Cardiac septum (tissue), 1 donor: ENCODE data around the gene MRPL53. TPM values are rescaled to one million over a fixed set of nuclear protein-coding genes. Genes with fewer than 3 reads are reported as not detected.
A peak's percentile ranks its signal among the peaks of the same experiment; 100 is the strongest.

Source experiments
- DNase-seq: peaks from one replicate; pipeline ENCODE4 v3.0.0-alpha.2; 2020; ENCODE audit warnings: low spot score
- intact Hi-C: fragments of 100-400 bp; cut with DNase I; formaldehyde crosslinking; loops from one replicate; pipeline ENCODE4 v1.14.0; 2022
- total RNA-seq: library from RNA; stranded (reverse); fragmentation: NEBNext Ultra II Directional; extraction: Animal tissue kit (Norgen Biotek cat#: 25700); gene quantifications from one replicate; pipeline ENCODE4 v1.2.1, GENCODE V29; 2021
- donor health status: DM: no; HTN: no; CAD: no.

MRPL53 gene
- total RNA-seq, 1 donor from 2014 or later: 134 TPM

DNA sequence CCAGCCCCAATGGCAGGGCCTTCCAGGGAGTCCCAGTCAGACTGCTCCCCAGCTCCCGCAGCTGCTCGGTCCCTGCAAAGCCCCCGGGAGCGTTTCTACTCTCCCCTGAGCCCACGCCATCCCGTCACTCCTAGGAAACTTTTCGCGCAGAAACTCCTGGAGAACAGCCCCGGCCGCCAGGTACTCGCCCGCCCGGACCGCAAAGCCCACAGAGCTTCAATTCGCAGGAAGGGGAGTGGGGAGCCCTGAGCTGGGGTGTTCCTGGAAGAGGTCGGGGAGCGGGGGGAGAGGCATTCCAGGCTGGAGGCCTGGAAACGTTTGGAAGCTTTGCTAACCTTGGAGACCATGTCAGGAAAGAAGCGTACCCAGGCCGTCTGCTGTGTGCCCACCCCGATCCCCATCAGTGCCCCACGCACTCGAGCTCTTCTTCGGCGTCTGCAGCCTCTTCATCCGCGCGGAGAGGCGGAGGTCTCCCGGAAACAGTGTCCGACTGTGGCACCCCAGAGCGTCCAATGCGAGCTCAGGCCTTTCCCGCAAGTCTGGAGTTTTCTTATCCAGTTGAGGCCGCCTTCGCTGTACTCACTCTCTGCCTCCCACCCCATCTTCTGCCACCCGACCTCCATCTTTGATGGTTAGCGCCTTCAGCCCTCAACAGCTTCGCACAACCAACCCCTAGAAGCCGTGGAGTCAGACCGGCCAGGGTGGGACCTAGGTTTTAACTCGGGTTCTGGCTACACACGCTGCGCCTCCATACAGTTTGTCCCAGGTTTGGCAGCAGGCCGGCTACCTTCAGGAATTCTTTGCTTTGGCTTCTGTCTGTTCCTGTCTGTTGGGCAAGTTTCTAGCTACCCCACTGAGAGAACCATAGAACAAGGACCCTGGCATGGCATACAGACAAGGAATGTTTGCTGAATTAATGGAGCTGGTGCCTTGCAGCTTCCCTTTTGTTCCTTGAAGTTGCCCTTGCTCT is 31.3 kb upstream of the MRPL53 start:
- intact Hi-C loops: loop anchor here (5.0 kb wide), 1 partner anchor 84 kb away; no protein-coding TSS in a partner anchor
- DNase-seq: no peak

DNA sequence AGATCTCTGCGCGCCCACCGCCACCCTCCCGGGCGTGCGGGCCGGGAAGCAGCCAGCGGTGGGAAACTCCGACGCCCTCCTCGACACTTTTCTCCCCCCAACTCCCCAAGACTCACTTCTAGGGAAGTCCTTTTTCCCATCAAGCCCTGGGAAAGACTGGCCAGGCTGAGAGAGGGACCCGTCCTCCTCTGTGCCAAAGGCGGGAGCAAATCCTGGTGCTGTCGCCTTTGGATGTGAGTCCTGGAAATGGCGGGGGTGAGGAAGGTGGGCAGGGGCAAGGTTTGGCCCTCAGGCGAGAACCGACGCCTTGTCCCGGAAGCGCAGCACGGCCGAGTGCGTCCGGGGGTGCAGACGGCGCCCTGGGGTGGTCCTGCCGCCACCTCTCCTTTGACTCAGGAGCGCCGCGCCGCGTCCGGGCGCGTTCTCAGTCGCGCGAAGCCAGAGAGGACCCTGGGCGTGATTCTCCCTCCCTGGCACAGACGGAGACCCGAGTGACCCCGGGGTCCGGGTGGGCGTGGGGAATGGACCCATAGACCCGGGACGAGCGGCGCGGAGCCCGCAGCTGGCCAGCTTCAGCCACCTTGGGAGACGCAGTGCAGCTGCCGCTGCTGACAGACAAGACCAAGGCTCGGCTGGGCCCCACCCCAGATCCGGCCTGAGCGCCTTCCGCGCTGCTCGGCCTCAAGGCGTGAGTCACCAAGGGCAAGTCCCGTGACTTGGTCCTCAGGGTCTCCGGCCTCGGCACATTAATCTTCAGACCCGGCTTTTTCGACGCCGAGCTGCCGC is 30.4 kb upstream of the MRPL53 start:
- intact Hi-C loops: loop anchor here (5.0 kb wide), 1 partner anchor 84 kb away; no protein-coding TSS in a partner anchor
- peak; percentile 93 for DNase-seq

- DNase-seq: no peak
- intact Hi-C loops: loop anchor here (5.0 kb wide), 1 partner anchor 85 kb away; no protein-coding TSS in a partner anchor
These were observed 29.8 kb upstream of the MRPL53 start for GRCh38 chr2:74502147-74502719.

DNA sequence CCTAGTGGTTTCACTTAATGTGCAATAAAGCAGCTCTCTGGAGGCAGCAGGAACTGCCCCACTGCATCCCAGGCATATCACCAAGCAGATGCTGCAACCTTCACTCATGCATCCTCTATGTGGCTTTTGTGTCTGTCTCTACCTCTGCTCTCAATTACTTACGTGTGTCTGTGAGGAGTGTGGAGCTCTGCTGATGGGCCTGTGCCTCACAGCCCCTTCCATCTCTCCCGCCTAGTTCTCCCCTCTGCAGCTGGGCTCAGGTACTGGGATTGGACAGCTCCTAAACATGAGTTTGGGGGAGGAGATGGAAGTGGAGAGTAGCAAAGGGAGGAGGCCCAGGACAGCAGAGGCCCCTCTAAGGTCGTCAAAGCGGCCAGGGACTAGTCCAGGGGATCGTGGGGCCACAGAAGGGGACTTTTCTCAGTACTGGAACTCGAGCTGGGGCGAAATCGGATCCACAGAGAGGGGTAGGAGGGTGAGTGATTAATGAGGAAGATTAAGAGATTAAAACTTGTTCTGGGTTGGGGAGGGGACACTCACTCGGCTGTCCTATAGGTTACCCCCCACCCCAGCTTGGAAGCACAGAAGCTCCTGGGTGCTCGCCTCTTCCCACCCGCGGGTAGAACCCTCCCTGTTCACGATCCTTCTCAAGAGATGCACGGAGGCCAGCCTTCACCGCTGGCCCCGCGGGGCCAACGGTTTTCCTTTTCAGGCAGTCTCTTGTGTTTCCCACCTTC is 29.0 kb upstream of the MRPL53 start:
- intact Hi-C loops: loop anchor here (5.0 kb wide), 1 partner anchor 86 kb away; no protein-coding TSS in a partner anchor
- no peak for DNase-seq

- intact Hi-C loops: loop anchor here (5.0 kb wide), 1 partner anchor 87 kb away; no protein-coding TSS in a partner anchor
- no peak for DNase-seq
These were observed 28.1 kb upstream of the MRPL53 start for GRCh38 chr2:74500578-74500946.

- intact Hi-C loops: loop anchor here (5.0 kb wide), 1 partner anchor 87 kb away; no protein-coding TSS in a partner anchor
- no peak for DNase-seq
These were observed 27.6 kb upstream of the MRPL53 start for GRCh38 chr2:74499940-74500577.

DNA sequence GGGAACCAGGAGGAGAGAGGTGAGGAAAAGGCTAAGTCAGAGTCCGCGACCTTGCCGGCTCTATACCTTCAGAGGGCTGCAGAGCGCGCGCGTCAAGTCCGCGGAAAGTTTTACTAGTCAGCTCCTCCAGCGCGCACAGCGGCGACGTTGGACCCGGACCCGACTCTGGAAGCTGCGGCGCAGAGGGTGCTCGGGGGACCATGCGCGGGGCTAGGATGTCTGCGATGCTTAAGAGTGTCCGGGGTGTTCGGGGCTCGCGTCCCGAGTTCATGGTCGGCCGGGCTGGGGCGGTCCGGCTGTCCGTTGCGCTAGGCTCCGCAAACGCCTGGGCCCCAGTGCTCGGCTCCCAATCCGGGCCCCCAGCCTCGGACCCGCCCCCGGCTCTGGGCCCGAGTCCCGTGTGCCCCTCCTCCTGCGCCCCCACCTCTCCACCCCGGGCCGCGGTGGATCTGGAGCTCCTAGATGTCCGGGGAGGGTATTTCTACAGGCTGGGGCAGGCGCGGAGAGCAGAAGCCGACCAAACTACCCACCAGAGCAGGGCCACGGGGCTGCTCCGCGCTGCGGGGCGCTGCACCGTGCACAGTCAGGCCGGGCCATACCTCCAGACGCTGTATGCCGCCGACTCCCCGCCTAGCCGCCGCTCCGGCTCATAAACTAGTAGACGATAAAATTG is 26.9 kb upstream of the MRPL53 start, which contains the start of gene LBX2:
TSS of gene LBX2 (minus strand) at position 337 of the 673 bp plus-strand sequence. CDS start at position 271, 66 bp downstream.
- no peak for DNase-seq
- intact Hi-C loops: no loop called here

DNA sequence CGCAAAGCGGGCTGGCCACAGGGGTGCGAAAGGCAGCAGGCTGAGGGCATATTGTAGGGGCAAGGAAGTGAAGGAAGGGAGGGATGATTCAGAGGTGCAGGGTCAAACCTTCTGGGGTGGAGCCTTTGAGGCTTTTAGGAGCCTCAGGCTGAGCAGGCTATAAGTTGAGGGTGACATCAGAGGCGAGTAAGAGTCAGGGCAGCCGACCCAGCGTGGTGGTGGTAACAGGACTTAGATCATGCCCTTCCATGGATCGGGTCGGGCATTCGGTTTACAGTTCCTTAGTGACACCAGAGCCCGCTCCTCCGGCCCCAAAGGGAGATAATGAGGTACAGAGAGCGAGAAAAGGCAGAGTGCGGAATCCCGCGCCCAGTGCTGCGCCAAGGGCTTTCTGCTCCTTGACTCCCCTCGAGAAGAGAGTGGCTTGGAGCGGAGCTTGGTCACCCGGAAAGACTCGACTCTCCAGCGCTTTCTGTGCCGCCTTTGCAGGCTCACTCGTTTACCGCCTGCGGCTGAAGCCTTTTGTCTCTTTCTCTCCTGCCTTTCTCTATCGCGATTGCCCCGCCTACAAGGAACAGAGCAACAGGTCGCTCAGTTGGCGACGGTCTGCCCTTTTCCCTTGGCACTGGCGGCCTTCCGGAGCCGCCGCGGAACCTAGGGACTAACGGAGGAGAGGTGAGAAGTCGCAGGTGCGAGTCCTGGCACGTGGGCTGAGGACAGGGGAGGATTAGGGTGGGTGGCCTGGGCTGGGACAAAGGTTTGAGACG is 26.2 kb upstream of the MRPL53 start:
- intact Hi-C loops: no loop called here
- DNase-seq: no peak

DNA sequence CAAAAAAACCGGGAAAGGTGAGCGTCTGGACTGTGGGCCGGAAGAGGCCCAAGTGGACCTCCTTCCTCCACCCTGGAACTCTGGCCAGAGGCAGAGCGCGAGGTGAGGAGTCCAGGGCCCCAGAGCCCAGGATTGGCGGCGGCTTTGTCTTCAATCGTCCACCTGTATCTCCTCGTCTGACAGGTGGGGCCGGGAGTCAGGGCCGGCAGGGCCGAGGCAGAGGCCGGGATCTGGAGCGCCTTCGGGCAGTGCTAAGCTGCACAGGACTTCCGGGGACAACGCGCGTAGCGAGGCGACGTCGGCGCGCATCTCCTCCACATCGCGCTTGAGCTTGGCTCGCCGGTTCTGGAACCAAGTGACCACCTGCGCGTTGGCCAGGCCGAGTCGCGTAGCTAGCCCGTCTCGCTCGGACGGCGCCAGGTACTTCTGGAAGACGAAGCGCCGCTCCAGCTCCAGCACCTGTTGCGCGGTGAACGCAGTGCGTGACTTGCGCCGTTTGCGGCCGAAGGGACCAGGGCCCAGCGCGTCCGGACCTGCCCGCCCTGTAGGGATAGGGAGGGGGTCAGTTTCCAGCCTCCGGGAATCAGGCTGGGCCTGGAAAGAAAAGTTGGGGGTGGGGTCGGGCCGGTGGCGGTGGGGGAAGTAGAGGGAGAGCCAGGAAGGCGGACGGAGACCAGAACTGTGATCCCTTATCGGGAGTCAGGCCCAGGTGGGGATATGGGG is 25.5 kb upstream of the MRPL53 start:
- intact Hi-C loops: no loop called here
- DNase-seq: no peak

GRCh38 chr2:74496997-74497776 is 24.7 kb upstream of the MRPL53 start:
- no peak for DNase-seq
- intact Hi-C loops: no loop called here

DNA sequence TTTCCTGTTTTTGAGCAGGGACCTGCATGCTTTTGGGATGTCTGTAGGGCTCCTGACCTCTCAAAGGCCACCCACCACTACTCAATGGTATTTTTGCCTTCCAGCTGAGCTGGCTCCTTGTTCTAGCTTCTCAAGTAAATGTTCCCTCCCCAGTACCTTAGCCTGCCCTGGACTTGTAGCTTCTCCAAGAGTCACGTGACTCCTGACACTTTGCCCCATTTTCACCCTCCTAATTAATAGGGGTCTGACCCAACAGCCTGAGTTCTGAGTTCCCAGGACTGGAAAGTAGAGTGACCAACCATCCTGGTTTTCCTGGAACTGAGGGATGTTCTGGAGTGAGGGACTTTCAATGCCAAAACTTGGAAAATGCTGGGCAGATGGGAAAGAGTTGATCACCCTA is 23.0 kb upstream of the MRPL53 start:
- no peak for DNase-seq

DNA sequence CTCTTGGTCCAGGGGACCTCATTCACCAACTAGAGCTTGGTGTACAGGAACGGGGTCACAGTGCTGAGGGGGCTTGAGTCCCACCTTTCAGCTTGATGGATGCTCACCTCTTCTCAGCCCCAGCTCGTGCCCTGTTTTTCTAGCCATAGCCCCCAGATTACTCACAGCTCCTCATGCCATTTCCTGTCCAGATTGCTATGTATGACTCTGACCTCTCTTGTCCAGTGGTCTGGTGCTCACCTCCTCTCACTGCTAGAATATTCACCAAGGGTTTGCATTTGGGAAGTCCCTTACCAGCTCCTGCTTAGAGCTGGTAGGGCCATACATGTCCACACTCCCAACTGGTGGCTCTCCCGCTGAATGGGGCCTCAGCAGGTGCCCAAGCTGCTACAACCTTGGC is 21.1 kb upstream of the MRPL53 start:
- DNase-seq: no peak
- intact Hi-C loops: no loop called here

More for the DNA sequence above, 23.0 kb upstream of the MRPL53 start:
- intact Hi-C loops: no loop called here

DNA sequence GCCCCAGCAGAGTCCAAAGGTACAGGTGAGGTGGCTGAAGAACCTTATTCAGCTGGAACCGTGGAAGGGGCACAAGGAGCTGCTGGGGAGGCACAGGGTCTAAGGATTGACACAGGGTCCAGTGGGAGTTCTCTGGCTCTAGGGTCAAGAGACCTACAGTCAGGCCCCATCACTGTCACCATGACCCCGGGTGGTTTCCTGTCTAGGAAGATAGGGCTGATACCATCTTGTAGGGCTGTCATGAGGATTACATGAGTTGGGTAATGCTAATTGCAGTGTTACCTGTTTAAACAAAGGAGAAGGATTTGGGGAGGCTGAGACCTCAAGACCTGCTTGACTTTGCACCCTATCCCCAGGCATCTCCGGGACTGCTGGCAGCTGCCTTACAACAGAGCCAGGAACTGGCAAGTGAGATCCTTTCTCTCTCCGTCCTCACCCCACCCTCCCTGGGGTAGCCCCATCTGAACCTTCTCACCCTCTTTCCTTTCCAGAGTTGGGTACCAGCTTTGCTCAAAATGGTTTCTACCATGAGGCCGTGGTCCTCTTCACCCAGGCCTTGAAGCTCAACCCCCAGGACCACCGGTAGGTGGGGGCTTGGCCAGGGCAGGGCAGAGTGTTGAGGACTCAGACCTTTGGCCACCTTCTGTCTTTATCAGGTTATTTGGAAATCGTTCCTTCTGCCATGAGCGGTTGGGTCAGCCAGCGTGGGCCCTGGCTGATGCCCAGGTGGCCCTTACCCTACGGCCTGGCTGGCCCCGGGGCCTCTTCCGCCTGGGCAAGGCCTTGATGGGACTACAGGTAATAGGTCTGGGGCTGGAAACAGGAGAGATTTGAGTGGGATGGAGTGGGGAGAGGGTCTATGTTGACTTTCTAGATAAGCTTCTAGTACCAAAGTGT is 19.4 kb upstream of the MRPL53 start:
- DNase-seq: no peak

DNA sequence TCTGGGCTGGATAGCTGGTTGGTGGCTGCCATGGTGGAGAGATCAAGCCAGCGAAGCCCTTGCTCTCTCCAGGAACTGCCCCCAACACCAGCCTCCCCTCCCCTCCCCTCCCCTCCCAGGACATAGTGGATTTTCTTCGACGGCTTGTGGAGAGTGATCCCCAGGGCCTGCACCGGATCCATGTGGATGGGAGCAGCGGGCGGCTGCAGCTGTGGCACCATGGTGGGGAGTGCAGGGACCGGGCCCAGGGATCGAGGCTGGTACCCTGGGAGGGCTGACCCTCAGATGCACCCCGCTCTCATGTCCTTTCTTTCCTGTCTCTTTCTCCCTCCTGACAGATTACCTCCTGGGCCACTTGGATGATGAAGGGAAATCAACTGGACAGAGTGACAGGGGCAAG is 17.4 kb upstream of the MRPL53 start:
- intact Hi-C loops: no loop called here
- DNase-seq: no peak

More for the DNA sequence above, 19.4 kb upstream of the MRPL53 start:
- intact Hi-C loops: no loop called here
